K562 (cell line): ENCODE data around the gene COX14. TPM values are rescaled to one million over a fixed set of nuclear protein-coding genes. Genes with fewer than 3 reads are reported as not detected.

Experiments
- DEAF1 ChIP-seq: fragments of 450-650 bp; formaldehyde crosslinking; IDR thresholded peaks from 2 replicates; pipeline ENCODE4 v1.4.0; 2020; ENCODE audit warnings: mild to moderate bottlenecking, moderate library complexity
- E2F8 ChIP-seq: fragments of 450-650 bp; IDR thresholded peaks from 2 replicates; pipeline ENCODE4 v1.7.1; 2018; ENCODE audit warnings: mild to moderate bottlenecking, low read depth; ENCODE audit not compliant: partially characterized antibody
- ID3 ChIP-seq, 2 experiments: fragments of 250-450 bp in 1 of 2; fragments of 450-650 bp in 1 of 2; sonication (Bioruptor Pico) in 1 of 2; IDR thresholded peaks; 2 replicates each; pipeline versions ENCODE4 v1.6.1 to v1.8.0; 2016 to 2021; ENCODE audit warnings: mild to moderate bottlenecking in 2 of 2, moderate library complexity in 2 of 2, missing compliant biosample characterization in 1 of 2, missing genetic modification characterization in 1 of 2
- JUN ChIP-seq, 2 experiments: sonication (generic) in 1 of 2; formaldehyde crosslinking in 1 of 2; IDR thresholded peaks; 2 replicates each; pipeline versions ENCODE4 v1.6.1 to v1.8.0; 2012 to 2022; ENCODE audit warnings: borderline replicate concordance in 2 of 2, mild to moderate bottlenecking in 2 of 2, improper control_type of control experiment in 1 of 2, low read depth in 1 of 2, low read length in 1 of 2, missing genetic modification reagents in 1 of 2
- KHSRP ChIP-seq: fragments of 450-650 bp; IDR thresholded peaks from 2 replicates; pipeline ENCODE4 v1.6.1; 2017
- MCM5 ChIP-seq: fragments of 450-650 bp; IDR thresholded peaks from 2 replicates; pipeline ENCODE4 v1.6.1; 2016; ENCODE audit warnings: low read depth
- MTF1 ChIP-seq: fragments of 250-450 bp; sonication (Bioruptor Pico); IDR thresholded peaks from 2 replicates; pipeline ENCODE4 v1.9.0; 2021; ENCODE audit warnings: moderate library complexity, mild to moderate bottlenecking, inconsistent platforms, borderline replicate concordance
- NFYB ChIP-seq: IDR thresholded peaks from 2 replicates; pipeline ENCODE4 v1.6.1; 2011; ENCODE audit warnings: mild to moderate bottlenecking, moderate library complexity; ENCODE audit not compliant: insufficient read length; ENCODE audit errors: extremely low read depth
- PHF8 ChIP-seq: fragments of 200-600 bp; sonication (generic); IDR thresholded peaks from 2 replicates; pipeline ENCODE4 v1.6.1; 2012; ENCODE audit warnings: mixed run types, mild to moderate bottlenecking, inconsistent platforms, low read length, moderate library complexity, borderline replicate concordance
- RAD51 ChIP-seq: fragments of 450-650 bp; IDR thresholded peaks from 2 replicates; pipeline ENCODE4 v1.7.1; 2016; ENCODE audit warnings: low read depth, mild to moderate bottlenecking, borderline replicate concordance
- RBM22 ChIP-seq: fragments of 200-400 bp; formaldehyde crosslinking; IDR thresholded peaks from 2 replicates; pipeline ENCODE4 v1.6.1; 2018; ENCODE audit warnings: low read length, low read depth; ENCODE audit not compliant: poor library complexity, severe bottlenecking
- RFX1 ChIP-seq: fragments of 450-650 bp; IDR thresholded peaks from 2 replicates; pipeline ENCODE4 v1.6.1; 2016; ENCODE audit warnings: mild to moderate bottlenecking, moderate library complexity
- SMARCC2 ChIP-seq: fragments of 450-650 bp; IDR thresholded peaks from 2 replicates; pipeline ENCODE4 v1.6.1; 2017; ENCODE audit warnings: antibody characterized with exemption, moderate library complexity, mild to moderate bottlenecking, low read depth
- SNRNP70 ChIP-seq: fragments of 200-400 bp; formaldehyde crosslinking; optimal IDR thresholded peaks from 2 replicates; pipeline ENCODE3; 2017; ENCODE audit warnings: low read depth, low read length
- SRSF3 ChIP-seq: fragments of 200-400 bp; formaldehyde crosslinking; IDR thresholded peaks from 2 replicates; pipeline ENCODE4 v1.6.1; 2016; ENCODE audit warnings: mild to moderate bottlenecking, low read length, moderate library complexity; ENCODE audit not compliant: insufficient read depth
- TAF15 ChIP-seq: fragments of 200-400 bp; formaldehyde crosslinking; IDR thresholded peaks from 2 replicates; pipeline ENCODE4 v1.6.1; 2017; ENCODE audit warnings: mild to moderate bottlenecking, low read depth, low read length, moderate library complexity
- TOE1 ChIP-seq, 2 experiments: fragments of 450-650 bp in 1 of 2; sonication (generic) in 1 of 2; formaldehyde crosslinking in 1 of 2; IDR thresholded peaks; 2 replicates each; pipeline versions ENCODE4 v1.7.1 to v1.8.0; 2016 to 2022; ENCODE audit warnings: borderline replicate concordance in 2 of 2, mild to moderate bottlenecking in 2 of 2, antibody characterized with exemption in 1 of 2, inconsistent platforms in 1 of 2, low read depth in 1 of 2, missing genetic modification reagents in 1 of 2, moderate library complexity in 1 of 2
- ZFP91 ChIP-seq: sonication (generic); formaldehyde crosslinking; IDR thresholded peaks from 2 replicates; pipeline ENCODE4 v1.8.0; 2022; ENCODE audit warnings: mild to moderate bottlenecking, missing genetic modification reagents
- ZNF121 ChIP-seq: sonication (generic); formaldehyde crosslinking; conservative IDR thresholded peaks from 2 replicates; pipeline ENCODE4 v1.8.0; 2022; ENCODE audit warnings: missing genetic modification reagents
- polyA plus RNA-seq, 8 experiments: library from polyadenylated mRNA; depleted of rRNA in 4 of 8; stranded (reverse) in 5 of 8; unstranded in 3 of 8; fragments of >200 nt; fragmentation: Nextera tagmentation in 2 of 8; fragmentation: Illumina TruSeq in 1 of 8; extraction: Ambion mirVana in 2 of 8; extraction: Trizol in 1 of 8; gene quantifications; 2 replicates each; pipeline versions ENCODE4 v1.2.1 to v1.2.3, GENCODE V29; 2011 to 2014; ENCODE audit warnings: inconsistent platforms in 1 of 8, missing spikeins in 1 of 8
- total RNA-seq, 7 experiments: library from RNA; depleted of rRNA in 6 of 7; stranded (reverse); fragments of >200 nt in 6 of 7; fragmentation: Illumina TruSeq in 2 of 7; extraction: Trizol in 2 of 7; gene quantifications; 2 replicates each; pipeline versions ENCODE4 v1.2.1 to v1.2.3, GENCODE V29; 2011 to 2021; ENCODE audit warnings: low replicate concordance in 1 of 7

The COX14 gene
- total and polyA plus RNA-seq, 9 of the 15 experiments (the other 6 are each of a cell fraction or from before 2014, with no cell fraction given), result 44.4 to 269 (median 53.4) TPM

- TF ChIP-seq TOE1 (IDR thresholded peaks at IDR 0.05; ENCODE audit: borderline replicate concordance), result no peak
- TF ChIP-seq TOE1 (CRISPR knock-in tag; IDR thresholded peaks at IDR 0.05; ENCODE audit: borderline replicate concordance, low read depth), result no peak
- no peak for TF ChIP-seq MCM5
- TF ChIP-seq JUN (IDR thresholded peaks at IDR 0.05; ENCODE audit: borderline replicate concordance, low read depth, low read length), result no peak
- no peak for TF ChIP-seq JUN (CRISPR knock-in tag; IDR thresholded peaks at IDR 0.05; ENCODE audit: borderline replicate concordance)
- TF ChIP-seq KHSRP, result no peak
- no peak for TF ChIP-seq NFYB
- no peak for TF ChIP-seq DEAF1 (CRISPR knock-in tag)
- no peak for TF ChIP-seq TAF15
- no peak for TF ChIP-seq RAD51
- no peak for TF ChIP-seq RBM22
- TF ChIP-seq ID3 (CRISPR knock-in tag; IDR thresholded peaks at IDR 0.05), result no peak
- no peak for TF ChIP-seq ID3 (tag; IDR thresholded peaks at IDR 0.05)
- TF ChIP-seq SNRNP70, result no peak
- TF ChIP-seq ZNF121 (CRISPR knock-in tag), result no peak
- TF ChIP-seq RFX1, result no peak
- TF ChIP-seq E2F8, result no peak
- no peak for TF ChIP-seq MTF1
- peak; percentile 84; the same call in 1 of the 2 replicates for TF ChIP-seq PHF8
- no peak for TF ChIP-seq SRSF3
- TF ChIP-seq ZFP91 (CRISPR knock-in tag), result no peak
- no peak for TF ChIP-seq SMARCC2
These were observed 55.2 kb downstream of the COX14 start, which contains the start of gene CERS5 (continued) for GRCh38 chr12:50167049-50167828.
